ENCODE results near the gene RNF32.

- TF ChIP-seq, protein P1, sequence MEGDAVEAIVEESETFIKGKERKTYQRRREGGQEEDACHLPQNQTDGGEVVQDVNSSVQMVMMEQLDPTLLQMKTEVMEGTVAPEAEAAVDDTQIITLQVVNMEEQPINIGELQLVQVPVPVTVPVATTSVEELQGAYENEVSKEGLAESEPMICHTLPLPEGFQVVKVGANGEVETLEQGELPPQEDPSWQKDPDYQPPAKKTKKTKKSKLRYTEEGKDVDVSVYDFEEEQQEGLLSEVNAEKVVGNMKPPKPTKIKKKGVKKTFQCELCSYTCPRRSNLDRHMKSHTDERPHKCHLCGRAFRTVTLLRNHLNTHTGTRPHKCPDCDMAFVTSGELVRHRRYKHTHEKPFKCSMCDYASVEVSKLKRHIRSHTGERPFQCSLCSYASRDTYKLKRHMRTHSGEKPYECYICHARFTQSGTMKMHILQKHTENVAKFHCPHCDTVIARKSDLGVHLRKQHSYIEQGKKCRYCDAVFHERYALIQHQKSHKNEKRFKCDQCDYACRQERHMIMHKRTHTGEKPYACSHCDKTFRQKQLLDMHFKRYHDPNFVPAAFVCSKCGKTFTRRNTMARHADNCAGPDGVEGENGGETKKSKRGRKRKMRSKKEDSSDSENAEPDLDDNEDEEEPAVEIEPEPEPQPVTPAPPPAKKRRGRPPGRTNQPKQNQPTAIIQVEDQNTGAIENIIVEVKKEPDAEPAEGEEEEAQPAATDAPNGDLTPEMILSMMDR (IDR thresholded peaks at IDR 0.05), result no peak
- TF ChIP-seq POLR2A (IDR thresholded peaks at IDR 0.05), result no peak
These were observed 46.1 kb upstream of the RNF32 start for GRCh38 chr7:156594283-156595080.
